Measurements from ENCODE around the gene CX3CL1. TPM values are rescaled to one million over a fixed set of nuclear protein-coding genes. Genes with fewer than 3 reads are reported as not detected.

Gene CX3CL1
- total RNA-seq, 1 experiment from 2014 or later: 1.7 TPM

DNA sequence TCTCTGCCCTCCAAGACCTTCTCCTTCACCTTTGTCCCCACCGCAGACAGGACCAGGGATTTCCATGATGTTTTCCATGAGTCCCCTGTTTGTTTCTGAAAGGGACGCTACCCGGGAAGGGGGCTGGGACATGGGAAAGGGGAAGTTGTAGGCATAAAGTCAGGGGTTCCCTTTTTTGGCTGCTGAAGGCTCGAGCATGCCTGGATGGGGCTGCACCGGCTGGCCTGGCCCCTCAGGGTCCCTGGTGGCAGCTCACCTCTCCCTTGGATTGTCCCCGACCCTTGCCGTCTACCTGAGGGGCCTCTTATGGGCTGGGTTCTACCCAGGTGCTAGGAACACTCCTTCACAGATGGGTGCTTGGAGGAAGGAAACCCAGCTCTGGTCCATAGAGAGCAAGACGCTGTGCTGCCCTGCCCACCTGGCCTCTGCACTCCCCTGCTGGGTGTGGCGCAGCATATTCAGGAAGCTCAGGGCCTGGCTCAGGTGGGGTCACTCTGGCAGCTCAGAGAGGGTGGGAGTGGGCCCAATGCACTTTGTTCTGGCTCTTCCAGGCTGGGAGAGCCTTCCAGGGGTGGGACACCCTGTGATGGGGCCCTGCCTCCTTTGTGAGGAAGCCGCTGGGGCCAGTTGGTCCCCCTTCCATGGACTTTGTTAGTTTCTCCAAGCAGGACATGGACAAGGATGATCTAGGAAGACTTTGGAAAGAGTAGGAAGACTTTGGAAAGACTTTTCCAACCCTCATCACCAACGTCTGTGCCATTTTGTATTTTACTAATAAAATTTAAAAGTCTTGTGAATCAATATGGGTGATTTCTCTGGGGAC, 12.2 kb downstream of the CX3CL1 start:
- Histone ChIP-seq H2BK20ac (ENCODE audit: low read depth, low read length, poor library complexity, severe bottlenecking) (no peak overlapping the region), H3K4ac (ENCODE audit: low read depth, low read length) (no peak overlapping the region), H3K18ac (ENCODE audit: insufficient read length, low read depth, low read length) (no peak overlapping the region), H3K14ac (ENCODE audit: insufficient read depth, low read length) (no peak overlapping the region; the same call in 1 of the 2 replicates), H2AFZ (ENCODE audit: low read length) (no peak overlapping the region), H3K27ac (ENCODE audit: insufficient read length, low read depth, low read length) (no peak overlapping the region), H2BK5ac (ENCODE audit: insufficient read length, low read length) (no peak overlapping the region), H3K56ac (ENCODE audit: insufficient read length, low read depth, low read length) (no peak overlapping the region), H3K79me2 (ENCODE audit: insufficient read depth, low read length) (no peaks in the 10 kb centered on the region), H3K27me3 (ENCODE audit: insufficient read depth, low read length) (no peaks in the 10 kb centered on the region), H3K9me3 (ENCODE audit: control insufficient read depth, low read depth, low read length) (no peaks in the 10 kb centered on the region), H2BK120ac (ENCODE audit: low read depth, low read length, poor library complexity, severe bottlenecking) (no peak overlapping the region), H3K23ac (ENCODE audit: insufficient read length, low read depth, low read length) (no peak overlapping the region), H3K4me2 (ENCODE audit: insufficient read depth, insufficient read length, low read length) (no peak overlapping the region), H4K5ac (ENCODE audit: insufficient read length, low read depth, low read length) (no peak overlapping the region), H2BK15ac (ENCODE audit: low read depth, low read length) (no peak overlapping the region), H3T11ph (ENCODE audit: low read length) (no peak overlapping the region), H3K23me2 (ENCODE audit: insufficient read length, low read depth, low read length, poor library complexity, severe bottlenecking) (no peaks in the 10 kb centered on the region), H3K4me1 (ENCODE audit: insufficient read depth, low read length) (0 out of 2 replicates have a peak, but pooled peaks cover 2% of the 10 kb centered on the region), H3K79me1 (ENCODE audit: insufficient read depth, low read depth, low read length, poor library complexity, severe bottlenecking) (no peaks in the 10 kb centered on the region), H2AK5ac (ENCODE audit: insufficient read length, low read length) (no peak overlapping the region), H4K91ac (ENCODE audit: insufficient read length, low read depth, low read length) (no peak overlapping the region), H4K8ac (replicated peaks; ENCODE audit: insufficient read length, low read depth, low read length) (no peak overlapping the region), H2BK12ac (ENCODE audit: insufficient read length, low read depth, low read length) (no peak overlapping the region), H3K9ac (ENCODE audit: extremely low read depth, insufficient read length, low read length) (no peak overlapping the region), H4K20me1 (ENCODE audit: control insufficient read depth, insufficient read depth, insufficient read length) (no peaks in the 10 kb centered on the region)
- no CpG with 5 or more reads among the region's 11 CpGs for WGBS (ENCODE audit: extremely low coverage, insufficient read length, low lambda C conversion rate)
- no peak for DNase-seq
- peaks cover 0 to 5% of the 10 kb centered on the region in 2 experiments; a peak in 1 of 5 replicates for H3K9me3 Mint-ChIP-seq
- peaks cover 3% of the 10 kb centered on the region for H3K27me3 Mint-ChIP-seq (ENCODE audit: low read depth)
- no peak overlapping the region for H3K4me3 Mint-ChIP-seq
- no peaks in the 10 kb centered on the region for H3K36me3 Mint-ChIP-seq (ENCODE audit: insufficient read depth in 1 of 3, low read depth in 3 of 3)
- TF ChIP-seq CTCF (conservative IDR thresholded peaks at IDR 0.05): no peak
- H3K27ac Mint-ChIP-seq: no peak overlapping the region; a peak in 3 of 7 replicates
- peaks cover 5 to 18% of the 10 kb centered on the region in 2 experiments for H3K4me1 Mint-ChIP-seq

Measured in H9 (cell line).